Endothelial cell (in vitro differentiated cells): ENCODE results near the gene CPED1. TPM values are rescaled to one million over a fixed set of nuclear protein-coding genes. Genes with fewer than 3 reads are reported as not detected.
"Not testable (repeated sequence)": the region's sequence is repeated elsewhere in the genome, so short reads cannot be mapped to it uniquely, and the experiment has no call there.

Source experiments
- DNase-seq: peaks from one replicate; pipeline ENCODE4 v3.0.0; 2021; ENCODE audit warnings: low spot score
- H3K27ac Mint-ChIP-seq: one replicate; pipeline ENCODE4 v1.8.0; 2021; ENCODE audit warnings: mixed read lengths, inconsistent platforms; ENCODE audit not compliant: unreplicated experiment
- H3K27me3 Mint-ChIP-seq: one replicate; pipeline ENCODE4 v1.8.0; 2021; ENCODE audit warnings: mild to moderate bottlenecking, moderate library complexity, mixed read lengths, inconsistent platforms; ENCODE audit not compliant: unreplicated experiment
- H3K36me3 Mint-ChIP-seq: one replicate; pipeline ENCODE4 v1.8.0; 2021; ENCODE audit warnings: mild to moderate bottlenecking, low read depth, mixed read lengths, inconsistent platforms; ENCODE audit not compliant: unreplicated experiment
- H3K4me1 Mint-ChIP-seq: one replicate; pipeline ENCODE4 v1.8.0; 2021; ENCODE audit warnings: mild to moderate bottlenecking, mixed read lengths, inconsistent platforms; ENCODE audit not compliant: unreplicated experiment
- H3K4me3 Mint-ChIP-seq: one replicate; pipeline ENCODE4 v1.8.0; 2021; ENCODE audit warnings: mild to moderate bottlenecking, mixed read lengths, inconsistent platforms; ENCODE audit not compliant: unreplicated experiment
- H3K9me3 Mint-ChIP-seq: one replicate; pipeline ENCODE4 v1.8.0; 2021; ENCODE audit warnings: mixed read lengths, inconsistent platforms; ENCODE audit not compliant: unreplicated experiment
- total RNA-seq: library from RNA; stranded (reverse); fragmentation: NEBNext Ultra II Directional; extraction: Animal tissue kit (Norgen Biotek cat#: 25700); gene quantifications from one replicate; pipeline ENCODE4 v1.2.1, GENCODE V29; 2021; ENCODE audit not compliant: unreplicated experiment
- TF ChIP-seq, protein P1 (sequence below): fragments of 200-600 bp; sonication (generic); IDR thresholded peaks from one replicate; pipeline ENCODE4 v1.5.0; 2021; ENCODE audit warnings: antibody characterized with exemption; ENCODE audit not compliant: unreplicated experiment

CPED1 gene
- total RNA-seq, 1 donor from 2014 or later, result 1.8 TPM

DNA sequence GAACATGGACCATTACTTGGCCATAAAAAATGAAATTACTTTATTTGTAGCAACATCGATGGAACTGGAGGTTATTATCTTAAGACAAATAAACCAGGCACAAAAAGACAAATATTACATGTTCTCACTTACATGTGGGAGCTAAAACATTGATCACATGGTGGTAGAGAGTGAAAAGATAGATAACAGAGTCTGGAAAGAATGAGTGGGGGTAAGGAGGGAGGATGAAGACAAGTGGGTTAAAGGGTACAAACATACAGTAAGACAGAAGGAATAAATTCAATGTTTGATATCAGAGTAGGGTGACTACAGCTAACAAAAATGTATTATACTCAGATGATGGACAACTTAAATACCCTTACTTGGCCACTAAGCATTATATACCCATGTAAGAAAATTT, 240.3 kb downstream of the CPED1 start:
- TF ChIP-seq, protein P1, sequence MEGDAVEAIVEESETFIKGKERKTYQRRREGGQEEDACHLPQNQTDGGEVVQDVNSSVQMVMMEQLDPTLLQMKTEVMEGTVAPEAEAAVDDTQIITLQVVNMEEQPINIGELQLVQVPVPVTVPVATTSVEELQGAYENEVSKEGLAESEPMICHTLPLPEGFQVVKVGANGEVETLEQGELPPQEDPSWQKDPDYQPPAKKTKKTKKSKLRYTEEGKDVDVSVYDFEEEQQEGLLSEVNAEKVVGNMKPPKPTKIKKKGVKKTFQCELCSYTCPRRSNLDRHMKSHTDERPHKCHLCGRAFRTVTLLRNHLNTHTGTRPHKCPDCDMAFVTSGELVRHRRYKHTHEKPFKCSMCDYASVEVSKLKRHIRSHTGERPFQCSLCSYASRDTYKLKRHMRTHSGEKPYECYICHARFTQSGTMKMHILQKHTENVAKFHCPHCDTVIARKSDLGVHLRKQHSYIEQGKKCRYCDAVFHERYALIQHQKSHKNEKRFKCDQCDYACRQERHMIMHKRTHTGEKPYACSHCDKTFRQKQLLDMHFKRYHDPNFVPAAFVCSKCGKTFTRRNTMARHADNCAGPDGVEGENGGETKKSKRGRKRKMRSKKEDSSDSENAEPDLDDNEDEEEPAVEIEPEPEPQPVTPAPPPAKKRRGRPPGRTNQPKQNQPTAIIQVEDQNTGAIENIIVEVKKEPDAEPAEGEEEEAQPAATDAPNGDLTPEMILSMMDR, result no peak
- no peak overlapping the region for H3K4me3 Mint-ChIP-seq

DNA sequence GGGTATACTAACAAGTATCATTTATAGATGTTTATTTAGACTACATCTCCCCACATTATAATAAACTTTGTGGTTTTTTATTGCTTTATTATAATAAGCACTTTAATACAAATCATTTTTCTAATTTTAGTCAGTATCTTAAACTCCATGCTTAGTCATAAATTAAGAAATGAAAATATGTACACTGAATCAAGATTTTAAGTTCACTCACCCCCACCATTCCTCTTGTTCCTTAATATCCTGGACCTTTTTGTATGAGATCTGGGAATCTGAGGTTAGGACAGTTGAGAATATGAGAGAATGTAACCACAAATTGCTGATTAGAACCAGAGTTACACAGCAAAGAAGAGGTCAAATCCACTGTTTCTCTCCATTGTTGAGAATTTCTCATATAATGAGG, 246.7 kb downstream of the CPED1 start:
- no peak overlapping the region for H3K4me3 Mint-ChIP-seq
- H3K27me3 Mint-ChIP-seq, result no peaks in the 10 kb centered on the region
- TF ChIP-seq, protein P1, result no peak
- H3K36me3 Mint-ChIP-seq, result no peaks in the 10 kb centered on the region
- no peaks in the 10 kb centered on the region for H3K4me1 Mint-ChIP-seq
- no peak overlapping the region for H3K27ac Mint-ChIP-seq
- no peaks in the 10 kb centered on the region for H3K9me3 Mint-ChIP-seq
- DNase-seq, result no peak

More for the DNA sequence above, 240.3 kb downstream of the CPED1 start:
- H3K36me3 Mint-ChIP-seq, result no peaks in the 10 kb centered on the region
- H3K9me3 Mint-ChIP-seq, result no peaks in the 10 kb centered on the region
- no peaks in the 10 kb centered on the region for H3K4me1 Mint-ChIP-seq
- no peaks in the 10 kb centered on the region for H3K27me3 Mint-ChIP-seq
- no peak overlapping the region for H3K27ac Mint-ChIP-seq
- DNase-seq, result no peak

- Mint-ChIP-seq H3K27me3 (peaks cover under 1% of the 10 kb centered on the region), H3K9me3 (no peaks in the 10 kb centered on the region), H3K4me1 (no peaks in the 10 kb centered on the region), H3K27ac (no peak overlapping the region), H3K4me3 (no peak overlapping the region), H3K36me3 (no peaks in the 10 kb centered on the region)
- TF ChIP-seq, protein P1, result no peak
- no peak for DNase-seq
Measured at GRCh38 chr7:121237601-121238000, 249.1 kb downstream of the CPED1 start.

GRCh38 chr7:121244120-121244870, 255.8 kb downstream of the CPED1 start:
- Mint-ChIP-seq H3K4me3 (no peak overlapping the region), H3K4me1 (no peaks in the 10 kb centered on the region), H3K27ac (no peak overlapping the region), H3K36me3 (no peaks in the 10 kb centered on the region), H3K27me3 (peaks cover 2% of the 10 kb centered on the region), H3K9me3 (no peaks in the 10 kb centered on the region)
- no peak for DNase-seq
- TF ChIP-seq, protein P1, result no peak

GRCh38 chr7:121251367-121251766, 262.9 kb downstream of the CPED1 start:
- not testable (repeated sequence) for H3K36me3 Mint-ChIP-seq, DNase-seq, H3K27ac Mint-ChIP-seq, H3K4me3 Mint-ChIP-seq, H3K9me3 Mint-ChIP-seq, H3K4me1 Mint-ChIP-seq, H3K27me3 Mint-ChIP-seq

DNA sequence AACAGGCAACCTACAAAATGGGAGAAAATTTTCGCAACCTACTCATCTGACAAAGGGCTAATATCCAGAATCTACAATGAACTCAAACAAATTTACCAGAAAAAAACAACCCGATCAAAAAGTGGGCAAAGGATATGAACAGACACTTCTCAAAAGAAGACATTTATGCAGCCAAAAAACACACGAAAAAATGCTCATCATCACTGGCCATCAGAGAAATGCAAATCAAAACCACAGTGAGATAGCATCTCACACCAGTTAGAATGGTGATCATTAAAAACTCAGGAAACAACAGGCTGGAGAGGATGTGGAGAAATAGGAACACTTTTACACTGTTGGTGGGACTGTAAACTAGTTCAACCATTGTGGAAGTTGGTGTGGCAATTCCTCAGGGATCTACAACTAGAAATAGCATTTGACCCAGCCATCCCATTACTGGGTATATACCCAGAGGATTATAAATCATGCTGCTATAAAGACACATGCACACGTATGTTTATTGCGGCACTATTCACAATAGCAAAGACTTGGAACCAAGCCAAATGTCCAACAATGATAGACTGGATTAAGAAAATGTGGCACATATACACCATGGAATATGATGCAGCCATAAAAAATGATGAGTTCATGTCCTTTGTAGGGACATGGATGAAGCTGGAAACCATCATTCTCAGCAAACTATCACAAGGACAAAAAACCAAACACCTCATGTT, 264.2 kb downstream of the CPED1 start:
- H3K4me1 Mint-ChIP-seq, H3K4me3 Mint-ChIP-seq, H3K27ac Mint-ChIP-seq, H3K9me3 Mint-ChIP-seq, H3K36me3 Mint-ChIP-seq, H3K27me3 Mint-ChIP-seq, DNase-seq: not testable (repeated sequence)
